K562 (cell line): ENCODE results near the gene CST6. TPM values are rescaled to one million over a fixed set of nuclear protein-coding genes. Genes with fewer than 3 reads are reported as not detected.

Experiments used
- JUN ChIP-seq, 2 experiments: sonication (generic) in 1 of 2; formaldehyde crosslinking in 1 of 2; IDR thresholded peaks; 2 replicates each; pipeline versions ENCODE4 v1.6.1 to v1.8.0; 2012 to 2022; ENCODE audit warnings: borderline replicate concordance in 2 of 2, mild to moderate bottlenecking in 2 of 2, improper control_type of control experiment in 1 of 2, low read depth in 1 of 2, low read length in 1 of 2, missing genetic modification reagents in 1 of 2
- KDM4B ChIP-seq, 2 experiments: fragments of 450-650 bp in 1 of 2; sonication (generic) in 1 of 2; IDR thresholded peaks; 2 replicates each; pipeline ENCODE4 v1.6.1; 2016 to 2017; ENCODE audit warnings: borderline replicate concordance in 2 of 2, antibody characterized with exemption in 1 of 2, low read depth in 1 of 2, mild to moderate bottlenecking in 1 of 2
- REST ChIP-seq, 2 experiments: fragments of 450-650 bp; formaldehyde crosslinking in 1 of 2; IDR thresholded peaks; 2 replicates each; pipeline versions ENCODE4 v1.4.0 to v1.6.1; 2014 to 2020; ENCODE audit warnings: mild to moderate bottlenecking in 2 of 2, borderline replicate concordance in 1 of 2, low read depth in 1 of 2
- RREB1 ChIP-seq: fragments of 250-450 bp; sonication (Bioruptor Pico); IDR thresholded peaks from 2 replicates; pipeline ENCODE4 v1.4.0; 2020
- SMC3 ChIP-seq: conservative IDR thresholded peaks from 2 replicates; pipeline ENCODE4 v1.6.1; 2011; ENCODE audit warnings: low read depth, low read length, improper control_type of control experiment; ENCODE audit not compliant: insufficient read depth
- ZBTB33 ChIP-seq: sonication (generic); formaldehyde crosslinking; IDR thresholded peaks from 2 replicates; pipeline ENCODE4 v1.8.1; 2023; ENCODE audit warnings: mild to moderate bottlenecking, missing genetic modification reagents
- ZNF76 ChIP-seq: fragments of 250-450 bp; sonication (Bioruptor Pico); IDR thresholded peaks from 2 replicates; pipeline ENCODE4 v1.4.0; 2020; ENCODE audit warnings: mild to moderate bottlenecking, moderate library complexity, borderline replicate concordance
- ZNF79 ChIP-seq: fragments of 250-450 bp; sonication (Bioruptor Pico); IDR thresholded peaks from 2 replicates; pipeline ENCODE4 v1.4.0; 2020; ENCODE audit warnings: low read depth, mild to moderate bottlenecking, moderate library complexity
- polyA plus RNA-seq, 8 experiments: library from polyadenylated mRNA; depleted of rRNA in 4 of 8; stranded (reverse) in 5 of 8; unstranded in 3 of 8; fragments of >200 nt; fragmentation: Nextera tagmentation in 2 of 8; fragmentation: Illumina TruSeq in 1 of 8; extraction: Ambion mirVana in 2 of 8; extraction: Trizol in 1 of 8; gene quantifications; 2 replicates each; pipeline versions ENCODE4 v1.2.1 to v1.2.3, GENCODE V29; 2011 to 2014; ENCODE audit warnings: inconsistent platforms in 1 of 8, missing spikeins in 1 of 8
- total RNA-seq, 7 experiments: library from RNA; depleted of rRNA in 6 of 7; stranded (reverse); fragments of >200 nt in 6 of 7; fragmentation: Illumina TruSeq in 2 of 7; extraction: Trizol in 2 of 7; gene quantifications; 2 replicates each; pipeline versions ENCODE4 v1.2.1 to v1.2.3, GENCODE V29; 2011 to 2021; ENCODE audit warnings: low replicate concordance in 1 of 7

Gene CST6
- total and polyA plus RNA-seq, 9 of the 15 experiments (the other 6 are each of a cell fraction or from before 2014, with no cell fraction given): not detected

- TF ChIP-seq RREB1 (CRISPR knock-in tag): no peak
- TF ChIP-seq SMC3: peak; percentile 98
- TF ChIP-seq ZBTB33: peak; percentile 93
- TF ChIP-seq ZNF79 (CRISPR knock-in tag): no peak
- TF ChIP-seq JUN (IDR thresholded peaks at IDR 0.05; ENCODE audit: borderline replicate concordance, low read depth, low read length): peak; percentile 23; the same call in 1 of the 2 replicates
- no peak for TF ChIP-seq JUN (CRISPR knock-in tag; IDR thresholded peaks at IDR 0.05; ENCODE audit: borderline replicate concordance)
- TF ChIP-seq ZNF76 (CRISPR knock-in tag): no peak
- TF ChIP-seq REST (IDR thresholded peaks at IDR 0.05; ENCODE audit: borderline replicate concordance): peak; percentile 96
- TF ChIP-seq REST (CRISPR knock-in tag; IDR thresholded peaks at IDR 0.05; ENCODE audit: low read depth): no peak
- TF ChIP-seq KDM4B (IDR thresholded peaks at IDR 0.05; ENCODE audit: borderline replicate concordance in 2 of 2, low read depth in 1 of 2): no peak
Observed at GRCh38 chr11:65988791-65989592, 22.8 kb upstream of the CST6 start (continued).
